SK-N-SH (cell line): Measurements from ENCODE around the gene C1orf50. TPM values are rescaled to one million over a fixed set of nuclear protein-coding genes. Genes with fewer than 3 reads are reported as not detected.

Source experiments
- CTCF ChIA-PET: fragments of 300-600, 350-600 bp; formaldehyde crosslinking; extraction: SDS; loops from one replicate; lab custom pipeline; 2021; lab: Yijun Ruan, JAX
- POLR2A ChIA-PET: fragments of 350-600 bp; sonication (Branson Sonifier 250); formaldehyde crosslinking; extraction: SDS; loops from one replicate; lab custom pipeline; 2020; ENCODE audit warnings: antibody characterized with exemption, inconsistent platforms; lab: Yijun Ruan, JAX
- DNase-seq: peaks from one replicate; pipeline ENCODE4 v3.0.0; 2012
- H2AFZ ChIP-seq: fragments of 200-600 bp; sonication (generic); 2 replicates; pipeline ENCODE4 v1.8.1; 2016; ENCODE audit warnings: antibody characterized with exemption, mild to moderate bottlenecking, low read depth
- H3F3A ChIP-seq: fragments of 200-600 bp; sonication (generic); replicated peaks from 2 replicates; pipeline ENCODE3; 2016; ENCODE audit warnings: antibody characterized with exemption, mild to moderate bottlenecking; ENCODE audit not compliant: insufficient read depth
- H3K27ac ChIP-seq, 2 experiments: fragments of 200-500 bp in 1 of 2; fragments of 200-600 bp in 1 of 2; sonication (Bioruptor generic) in 1 of 2; sonication (generic), shearing (Covaris generic) in 1 of 2; 2 replicates each; pipeline versions ENCODE4 v1.5.1 to v1.6.1; 2014 to 2016; ENCODE audit warnings: low read depth in 2 of 2, inconsistent platforms in 1 of 2, low read length in 1 of 2, mild to moderate bottlenecking in 1 of 2, mixed read lengths in 1 of 2
- H3K27me3 ChIP-seq: fragments of 200-600 bp; sonication (generic), shearing (Covaris generic); 2 replicates; pipeline ENCODE4 v1.6.1; 2016; ENCODE audit warnings: mixed run types; ENCODE audit not compliant: insufficient read depth
- H3K36me3 ChIP-seq, 2 experiments: fragments of 200-500 bp in 1 of 2; fragments of 200-600 bp in 1 of 2; sonication (Bioruptor generic) in 1 of 2; sonication (generic) in 1 of 2; replicated peaks in 1 of 2; 2 replicates each; pipeline versions ENCODE3 to v1.5.1; 2014 to 2016; ENCODE audit warnings: low read length in 1 of 2, mild to moderate bottlenecking in 1 of 2; ENCODE audit not compliant: insufficient read depth in 2 of 2, control insufficient read depth in 1 of 2
- H3K4me1 ChIP-seq, 2 experiments: fragments of 200-500 bp in 1 of 2; fragments of 200-600 bp in 1 of 2; sonication (Bioruptor generic) in 1 of 2; sonication (generic), shearing (Covaris generic) in 1 of 2; 2 replicates each; pipeline versions ENCODE4 v1.5.1 to v1.6.1; 2014 to 2016; ENCODE audit warnings: low read depth in 1 of 2, low read length in 1 of 2, mixed run types in 1 of 2; ENCODE audit not compliant: insufficient read depth in 2 of 2, control insufficient read depth in 1 of 2
- H3K4me2 ChIP-seq: fragments of 200-600 bp; sonication (generic), shearing (Covaris generic); 2 replicates; pipeline ENCODE4 v1.6.1; 2017; ENCODE audit warnings: mixed run types
- H3K4me3 ChIP-seq, 2 experiments: fragments of 200-500 bp in 1 of 2; fragments of 200-600 bp in 1 of 2; sonication (Bioruptor generic) in 1 of 2; sonication (generic), shearing (Covaris generic) in 1 of 2; 2 replicates each; pipeline versions ENCODE4 v1.5.1 to v1.8.1; 2014 to 2016; ENCODE audit warnings: low read depth in 2 of 2, inconsistent platforms in 1 of 2, low read length in 1 of 2, mild to moderate bottlenecking in 1 of 2, mixed read lengths in 1 of 2, moderate library complexity in 1 of 2
- H3K79me2 ChIP-seq: fragments of 200-600 bp; sonication (generic); 2 replicates; pipeline ENCODE4 v1.8.1; 2017; ENCODE audit warnings: mild to moderate bottlenecking; ENCODE audit not compliant: insufficient read depth
- H3K9ac ChIP-seq: fragments of 200-600 bp; sonication (generic); 2 replicates; pipeline ENCODE4 v1.6.1; 2017; ENCODE audit warnings: mixed run types
- H3K9me2 ChIP-seq: fragments of 200-600 bp; sonication (generic); 2 replicates; pipeline ENCODE4 v1.6.1; 2017; ENCODE audit warnings: mixed run types
- H3K9me3 ChIP-seq: fragments of 200-600 bp; sonication (generic); 2 replicates; pipeline ENCODE4 v1.6.1; 2017; ENCODE audit warnings: mixed run types, mild to moderate bottlenecking, moderate library complexity
- H4K20me1 ChIP-seq: fragments of 200-600 bp; sonication (generic); 2 replicates; pipeline ENCODE4 v1.6.1; 2017; ENCODE audit warnings: mild to moderate bottlenecking, mixed run types; ENCODE audit not compliant: insufficient read depth
- EZH2phosphoT487 ChIP-seq: fragments of 200-600 bp; sonication (generic); IDR thresholded peaks from 2 replicates; pipeline ENCODE4 v1.6.1; 2017; ENCODE audit warnings: low read depth, mixed run types, mild to moderate bottlenecking, antibody characterized with exemption, moderate library complexity, borderline replicate concordance
- GABPA ChIP-seq: IDR thresholded peaks from 2 replicates; pipeline ENCODE4 v1.4.0; 2012; ENCODE audit warnings: low read depth, mild to moderate bottlenecking
- GATA2 ChIP-seq: sonication (generic); formaldehyde crosslinking; IDR thresholded peaks from 2 replicates; pipeline ENCODE4 v1.5.0; 2020; ENCODE audit warnings: mild to moderate bottlenecking, missing genetic modification reagents
- JUND ChIP-seq: IDR thresholded peaks from 2 replicates; pipeline ENCODE4 v1.4.0; 2012
- MXI1 ChIP-seq: IDR thresholded peaks from 2 replicates; pipeline ENCODE4 v1.6.1; 2012; ENCODE audit warnings: mild to moderate bottlenecking, low read depth, low read length, improper control_type of control experiment
- POLR2AphosphoS5 ChIP-seq: IDR thresholded peaks from 2 replicates; pipeline ENCODE4 v1.6.1; 2012; ENCODE audit warnings: low read depth, low read length
- RFX5 ChIP-seq: IDR thresholded peaks from 2 replicates; pipeline ENCODE4 v1.6.1; 2012; ENCODE audit warnings: mild to moderate bottlenecking, improper control_type of control experiment, low read length
- YY1 ChIP-seq: IDR thresholded peaks from 2 replicates; pipeline ENCODE4 v1.4.0; 2012; ENCODE audit warnings: low read depth, mild to moderate bottlenecking
- WGBS: methylation state at CpG from one replicate; pipeline ENCODE4 v1.1.6; 2017; ENCODE audit warnings: low lambda C conversion rate; 5-methylcytosine and 5-hydroxymethylcytosine counted together
- polyA plus RNA-seq, 3 experiments: library from polyadenylated mRNA; depleted of rRNA; stranded (reverse); fragments of >200 nt; gene quantifications; 2 replicates each; pipeline ENCODE4 v1.2.3, GENCODE V29; 2012
- TF ChIP-seq, protein P1 (sequence below): IDR thresholded peaks from 2 replicates; pipeline ENCODE4 v1.6.1; 2012; ENCODE audit warnings: mild to moderate bottlenecking, low read depth, low read length, moderate library complexity
- TF ChIP-seq, protein P2 (sequence below): IDR thresholded peaks from 2 replicates; pipeline ENCODE4 v1.4.0; 2012; ENCODE audit warnings: low read depth, borderline replicate concordance
- TF ChIP-seq, protein P3 (sequence below): fragments of 150-350 bp; IDR thresholded peaks from 2 replicates; pipeline ENCODE4 v1.6.1; 2016; ENCODE audit warnings: mild to moderate bottlenecking, low read depth, low read length

Gene C1orf50
- polyA plus RNA-seq, 1 of the 3 experiments (the other 2 are of a cell fraction), result 2.6 TPM

DNA sequence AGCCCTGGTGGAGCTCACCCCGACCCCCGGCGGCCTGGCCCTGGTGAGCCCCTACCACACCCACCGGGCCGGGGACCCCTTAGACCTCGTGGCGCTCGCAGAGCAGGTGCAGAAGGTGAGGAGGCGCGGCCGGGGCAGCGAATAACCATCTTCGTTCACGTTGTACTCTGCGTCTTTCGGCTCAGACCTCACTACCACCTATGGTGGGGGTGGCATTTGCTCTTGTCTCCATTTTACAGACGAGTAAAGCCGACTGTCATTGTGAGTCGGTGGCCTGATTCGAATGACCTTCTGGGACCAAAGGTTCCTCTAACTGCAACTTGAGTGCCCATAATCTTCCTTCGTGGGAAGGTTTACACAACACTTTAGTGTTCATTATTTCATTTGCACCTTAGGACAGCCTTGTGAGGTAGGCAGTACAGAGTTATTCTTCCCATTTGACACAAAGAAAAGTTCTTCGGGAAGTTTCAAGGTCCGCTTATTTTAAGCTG lies 506 bp downstream of the C1orf50 start:
- Histone ChIP-seq H3K79me2 (peaks cover 96% of the 10 kb centered on the region), H2AFZ (peak overlapping the region; percentile 64; the same call in 1 of the 2 replicates), H3K4me1 (peaks cover 4 to 12% of the 10 kb centered on the region in 2 experiments; a peak in 2 of 4 replicates), H3K27me3 (no peaks in the 10 kb centered on the region), H3K9me2 (no peaks in the 10 kb centered on the region), H3K9me3 (no peaks in the 10 kb centered on the region), H3K36me3 (peaks cover 4 to 12% of the 10 kb centered on the region in 2 experiments), H3K27ac (peak overlapping the region; percentile 53 to 75; a peak in 3 of 4 replicates), H3K4me3 (peak overlapping the region; percentile 77 to 91), H3K4me2 (peak overlapping the region; percentile 76), H3F3A (peaks cover 14% of the 10 kb centered on the region)
- no peak for DNase-seq
- under 1% methylated on average over 10 of the region's 23 CpGs for WGBS
- ChIA-PET CTCF (interaction anchor here (0.7 to 10.1 kb wide), 9 partner anchors 10 to 594 kb away, joined by 3 to 75 read pairs (median 4); partner anchors contain the start of gene ZNF691), POLR2A (interaction anchor here (0.9 to 2.0 kb wide), 6 partner anchors 16 to 306 kb away, joined by 3 to 11 read pairs (median 4); partner anchors contain the start of genes TMEM269, YBX1 and ZNF691)
- TF ChIP-seq GATA2 (CRISPR knock-in tag) (no peak), EZH2phosphoT487 (no peak), GABPA (no peak), JUND (no peak), YY1 (peak; percentile 15; the same call in 1 of the 2 replicates), POLR2AphosphoS5 (no peak), MXI1 (peak; percentile 15; the same call in 1 of the 2 replicates)
- TF ChIP-seq, protein P1, sequence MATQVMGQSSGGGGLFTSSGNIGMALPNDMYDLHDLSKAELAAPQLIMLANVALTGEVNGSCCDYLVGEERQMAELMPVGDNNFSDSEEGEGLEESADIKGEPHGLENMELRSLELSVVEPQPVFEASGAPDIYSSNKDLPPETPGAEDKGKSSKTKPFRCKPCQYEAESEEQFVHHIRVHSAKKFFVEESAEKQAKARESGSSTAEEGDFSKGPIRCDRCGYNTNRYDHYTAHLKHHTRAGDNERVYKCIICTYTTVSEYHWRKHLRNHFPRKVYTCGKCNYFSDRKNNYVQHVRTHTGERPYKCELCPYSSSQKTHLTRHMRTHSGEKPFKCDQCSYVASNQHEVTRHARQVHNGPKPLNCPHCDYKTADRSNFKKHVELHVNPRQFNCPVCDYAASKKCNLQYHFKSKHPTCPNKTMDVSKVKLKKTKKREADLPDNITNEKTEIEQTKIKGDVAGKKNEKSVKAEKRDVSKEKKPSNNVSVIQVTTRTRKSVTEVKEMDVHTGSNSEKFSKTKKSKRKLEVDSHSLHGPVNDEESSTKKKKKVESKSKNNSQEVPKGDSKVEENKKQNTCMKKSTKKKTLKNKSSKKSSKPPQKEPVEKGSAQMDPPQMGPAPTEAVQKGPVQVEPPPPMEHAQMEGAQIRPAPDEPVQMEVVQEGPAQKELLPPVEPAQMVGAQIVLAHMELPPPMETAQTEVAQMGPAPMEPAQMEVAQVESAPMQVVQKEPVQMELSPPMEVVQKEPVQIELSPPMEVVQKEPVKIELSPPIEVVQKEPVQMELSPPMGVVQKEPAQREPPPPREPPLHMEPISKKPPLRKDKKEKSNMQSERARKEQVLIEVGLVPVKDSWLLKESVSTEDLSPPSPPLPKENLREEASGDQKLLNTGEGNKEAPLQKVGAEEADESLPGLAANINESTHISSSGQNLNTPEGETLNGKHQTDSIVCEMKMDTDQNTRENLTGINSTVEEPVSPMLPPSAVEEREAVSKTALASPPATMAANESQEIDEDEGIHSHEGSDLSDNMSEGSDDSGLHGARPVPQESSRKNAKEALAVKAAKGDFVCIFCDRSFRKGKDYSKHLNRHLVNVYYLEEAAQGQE, result no peak
- TF ChIP-seq, all 33 proteins: peak for 2
- Histone ChIP-seq H3K9ac (peak overlapping the region; percentile 74), H4K20me1 (peaks cover 15% of the 10 kb centered on the region)

DNA sequence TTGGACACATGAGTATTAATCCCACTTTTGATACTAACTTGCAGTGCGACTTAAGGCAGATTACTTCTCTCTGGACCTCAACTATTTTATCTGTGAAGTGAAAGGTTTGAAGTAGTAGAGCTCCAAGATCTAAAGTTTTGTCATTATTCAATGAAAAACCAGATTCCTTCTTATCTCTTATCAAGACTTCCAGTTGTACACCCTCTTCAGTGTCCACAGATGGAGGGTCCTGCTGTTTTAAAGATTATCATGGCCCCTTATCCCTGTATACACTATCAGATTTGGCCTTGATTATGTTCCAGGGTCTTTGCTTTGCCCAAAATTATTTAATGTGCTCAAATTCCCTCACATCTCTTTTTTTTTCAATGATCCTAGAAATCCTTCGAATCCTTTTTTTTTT lies 1.1 kb downstream of the C1orf50 start:
- TF ChIP-seq, protein P2, sequence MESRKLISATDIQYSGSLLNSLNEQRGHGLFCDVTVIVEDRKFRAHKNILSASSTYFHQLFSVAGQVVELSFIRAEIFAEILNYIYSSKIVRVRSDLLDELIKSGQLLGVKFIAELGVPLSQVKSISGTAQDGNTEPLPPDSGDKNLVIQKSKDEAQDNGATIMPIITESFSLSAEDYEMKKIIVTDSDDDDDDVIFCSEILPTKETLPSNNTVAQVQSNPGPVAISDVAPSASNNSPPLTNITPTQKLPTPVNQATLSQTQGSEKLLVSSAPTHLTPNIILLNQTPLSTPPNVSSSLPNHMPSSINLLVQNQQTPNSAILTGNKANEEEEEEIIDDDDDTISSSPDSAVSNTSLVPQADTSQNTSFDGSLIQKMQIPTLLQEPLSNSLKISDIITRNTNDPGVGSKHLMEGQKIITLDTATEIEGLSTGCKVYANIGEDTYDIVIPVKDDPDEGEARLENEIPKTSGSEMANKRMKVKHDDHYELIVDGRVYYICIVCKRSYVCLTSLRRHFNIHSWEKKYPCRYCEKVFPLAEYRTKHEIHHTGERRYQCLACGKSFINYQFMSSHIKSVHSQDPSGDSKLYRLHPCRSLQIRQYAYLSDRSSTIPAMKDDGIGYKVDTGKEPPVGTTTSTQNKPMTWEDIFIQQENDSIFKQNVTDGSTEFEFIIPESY, result no peak
- TF ChIP-seq JUND (no peak), RFX5 (no peak)
- TF ChIP-seq, protein P3, sequence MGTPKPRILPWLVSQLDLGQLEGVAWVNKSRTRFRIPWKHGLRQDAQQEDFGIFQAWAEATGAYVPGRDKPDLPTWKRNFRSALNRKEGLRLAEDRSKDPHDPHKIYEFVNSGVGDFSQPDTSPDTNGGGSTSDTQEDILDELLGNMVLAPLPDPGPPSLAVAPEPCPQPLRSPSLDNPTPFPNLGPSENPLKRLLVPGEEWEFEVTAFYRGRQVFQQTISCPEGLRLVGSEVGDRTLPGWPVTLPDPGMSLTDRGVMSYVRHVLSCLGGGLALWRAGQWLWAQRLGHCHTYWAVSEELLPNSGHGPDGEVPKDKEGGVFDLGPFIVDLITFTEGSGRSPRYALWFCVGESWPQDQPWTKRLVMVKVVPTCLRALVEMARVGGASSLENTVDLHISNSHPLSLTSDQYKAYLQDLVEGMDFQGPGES, result no peak
- Histone ChIP-seq H3K9me2 (no peaks in the 10 kb centered on the region), H2AFZ (no peak overlapping the region), H3F3A (peaks cover 14% of the 10 kb centered on the region), H4K20me1 (peaks cover 15% of the 10 kb centered on the region), H3K79me2 (peaks cover 94% of the 10 kb centered on the region), H3K4me2 (peak overlapping the region; percentile 76), H3K4me1 (peaks cover 4 to 12% of the 10 kb centered on the region in 2 experiments; a peak in 2 of 4 replicates), H3K36me3 (peaks cover 9 to 12% of the 10 kb centered on the region in 2 experiments), H3K4me3 (peak overlapping the region; percentile 77 to 91), H3K27ac (no peak overlapping the region), H3K9ac (peak overlapping the region; percentile 74; the same call in 1 of the 2 replicates), H3K27me3 (no peaks in the 10 kb centered on the region), H3K9me3 (no peaks in the 10 kb centered on the region)
- DNase-seq, result no peak
- 59% methylated on average over 2 of the region's 2 CpGs for WGBS
- CTCF ChIA-PET, result interaction anchor here (0.7 to 10.1 kb wide), 5 partner anchors 9 to 595 kb away, joined by 3 to 75 read pairs (median 4); partner anchors contain the start of gene ZNF691
- POLR2A ChIA-PET, result interaction anchor here (1.2 kb wide), 1 partner anchor 78 kb away, joined by 3 read pairs; the partner anchor contains the start of gene ZNF691
